IMR-90 (cell line): ENCODE measurements around the gene NMRK2.

Experiments
- BHLHE40 ChIP-seq: fragments of 150-350 bp; IDR thresholded peaks from 2 replicates; pipeline ENCODE4 v1.6.1; 2016; ENCODE audit warnings: mild to moderate bottlenecking, low read depth, low read length
- CHD1 ChIP-seq: IDR thresholded peaks from 2 replicates; pipeline ENCODE4 v1.6.1; 2012; ENCODE audit warnings: low read depth, low read length, improper control_type of control experiment
- MAZ ChIP-seq: IDR thresholded peaks from 2 replicates; pipeline ENCODE4 v1.6.1; 2012; ENCODE audit warnings: low read depth, mild to moderate bottlenecking, low read length, improper control_type of control experiment, moderate library complexity, borderline replicate concordance
- MXI1 ChIP-seq: IDR thresholded peaks from 2 replicates; pipeline ENCODE4 v1.6.1; 2012; ENCODE audit warnings: low read depth, mild to moderate bottlenecking, low read length, moderate library complexity, borderline replicate concordance
- POLR2A ChIP-seq: IDR thresholded peaks from 2 replicates; pipeline ENCODE4 v1.6.1; 2012; ENCODE audit warnings: mild to moderate bottlenecking, low read depth, low read length
- RAD21 ChIP-seq: IDR thresholded peaks from 2 replicates; pipeline ENCODE4 v1.6.1; 2012; ENCODE audit warnings: low read length, improper control_type of control experiment
- RCOR1 ChIP-seq: IDR thresholded peaks from 2 replicates; pipeline ENCODE4 v1.6.1; 2012; ENCODE audit warnings: mild to moderate bottlenecking, low read length, improper control_type of control experiment; ENCODE audit not compliant: insufficient replicate concordance
- TF ChIP-seq, protein P1 (sequence below): conservative IDR thresholded peaks from 2 replicates; pipeline ENCODE4 v1.5.1; 2012; ENCODE audit warnings: mild to moderate bottlenecking, low read depth, low read length, improper control_type of control experiment
- TF ChIP-seq, protein P2 (sequence below): fragments of 150-350 bp; IDR thresholded peaks from 2 replicates; pipeline ENCODE4 v1.6.1; 2017; ENCODE audit warnings: mild to moderate bottlenecking, antibody characterized with exemption, low read length, low read depth

DNA sequence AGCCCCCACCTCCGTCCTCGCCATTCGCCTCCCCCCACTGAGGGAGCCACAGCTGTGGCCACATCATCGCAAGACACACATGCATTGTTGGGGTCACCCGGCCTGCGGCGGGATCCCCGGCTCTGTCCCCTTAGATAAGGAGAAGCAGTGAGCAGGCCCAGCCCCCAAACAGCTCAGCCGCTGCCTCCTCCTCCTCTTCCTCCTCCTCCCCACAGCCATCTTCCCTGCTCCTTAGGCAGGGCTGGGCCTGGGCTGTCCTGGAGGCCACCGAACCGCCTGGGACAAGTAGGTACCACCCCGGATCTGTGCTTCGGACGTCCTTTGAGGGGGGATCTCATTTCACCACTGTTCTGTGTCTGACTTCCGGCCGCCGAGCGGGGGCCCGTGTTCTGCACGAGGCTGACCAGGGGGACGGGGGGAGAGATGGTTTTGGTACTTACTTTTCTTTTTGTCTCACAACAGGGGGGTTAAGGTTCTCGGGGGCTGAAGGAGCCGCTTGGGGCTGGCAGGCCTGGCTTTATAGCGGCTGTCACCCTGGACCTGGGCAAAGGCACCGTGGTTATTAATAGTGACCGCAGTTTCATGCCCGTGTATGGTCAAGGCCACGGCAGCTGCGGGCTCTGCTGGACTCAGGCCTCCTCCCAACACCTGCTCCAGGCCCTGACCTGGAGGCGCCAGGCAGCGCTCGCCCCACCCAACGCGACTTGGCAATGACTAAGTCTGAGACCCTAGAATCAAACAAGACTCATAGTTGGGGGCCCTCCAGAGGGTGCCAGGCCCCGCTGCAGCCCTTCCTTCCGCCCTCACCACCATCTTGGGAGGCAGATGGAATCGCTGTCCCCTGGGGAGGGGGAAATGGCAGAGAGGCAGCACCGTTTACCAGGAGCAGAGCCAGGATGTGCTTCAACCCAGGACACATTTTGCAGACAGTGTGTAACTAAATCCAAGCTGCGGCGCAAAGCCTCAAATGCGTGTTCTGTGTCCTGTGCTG is 18.3 kb downstream of the NMRK2 start:
- TF ChIP-seq POLR2A (no peak), RAD21 (no peak), BHLHE40 (no peak), MXI1 (no peak), CHD1 (no peak), MAZ (no peak), RCOR1 (no peak)
- TF ChIP-seq, protein P1, sequence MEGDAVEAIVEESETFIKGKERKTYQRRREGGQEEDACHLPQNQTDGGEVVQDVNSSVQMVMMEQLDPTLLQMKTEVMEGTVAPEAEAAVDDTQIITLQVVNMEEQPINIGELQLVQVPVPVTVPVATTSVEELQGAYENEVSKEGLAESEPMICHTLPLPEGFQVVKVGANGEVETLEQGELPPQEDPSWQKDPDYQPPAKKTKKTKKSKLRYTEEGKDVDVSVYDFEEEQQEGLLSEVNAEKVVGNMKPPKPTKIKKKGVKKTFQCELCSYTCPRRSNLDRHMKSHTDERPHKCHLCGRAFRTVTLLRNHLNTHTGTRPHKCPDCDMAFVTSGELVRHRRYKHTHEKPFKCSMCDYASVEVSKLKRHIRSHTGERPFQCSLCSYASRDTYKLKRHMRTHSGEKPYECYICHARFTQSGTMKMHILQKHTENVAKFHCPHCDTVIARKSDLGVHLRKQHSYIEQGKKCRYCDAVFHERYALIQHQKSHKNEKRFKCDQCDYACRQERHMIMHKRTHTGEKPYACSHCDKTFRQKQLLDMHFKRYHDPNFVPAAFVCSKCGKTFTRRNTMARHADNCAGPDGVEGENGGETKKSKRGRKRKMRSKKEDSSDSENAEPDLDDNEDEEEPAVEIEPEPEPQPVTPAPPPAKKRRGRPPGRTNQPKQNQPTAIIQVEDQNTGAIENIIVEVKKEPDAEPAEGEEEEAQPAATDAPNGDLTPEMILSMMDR: no peak
- TF ChIP-seq, protein P2, sequence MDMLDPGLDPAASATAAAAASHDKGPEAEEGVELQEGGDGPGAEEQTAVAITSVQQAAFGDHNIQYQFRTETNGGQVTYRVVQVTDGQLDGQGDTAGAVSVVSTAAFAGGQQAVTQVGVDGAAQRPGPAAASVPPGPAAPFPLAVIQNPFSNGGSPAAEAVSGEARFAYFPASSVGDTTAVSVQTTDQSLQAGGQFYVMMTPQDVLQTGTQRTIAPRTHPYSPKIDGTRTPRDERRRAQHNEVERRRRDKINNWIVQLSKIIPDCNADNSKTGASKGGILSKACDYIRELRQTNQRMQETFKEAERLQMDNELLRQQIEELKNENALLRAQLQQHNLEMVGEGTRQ: no peak
